ENCODE results near the gene MYBBP1A. TPM values are rescaled to one million over a fixed set of nuclear protein-coding genes. Genes with fewer than 3 reads are reported as not detected.

The MYBBP1A gene
- total and polyA plus RNA-seq, 9 of the 15 experiments (the other 6 are each of a cell fraction or from before 2014, with no cell fraction given): 2.0 to 114 (median 47.2) TPM

DNA sequence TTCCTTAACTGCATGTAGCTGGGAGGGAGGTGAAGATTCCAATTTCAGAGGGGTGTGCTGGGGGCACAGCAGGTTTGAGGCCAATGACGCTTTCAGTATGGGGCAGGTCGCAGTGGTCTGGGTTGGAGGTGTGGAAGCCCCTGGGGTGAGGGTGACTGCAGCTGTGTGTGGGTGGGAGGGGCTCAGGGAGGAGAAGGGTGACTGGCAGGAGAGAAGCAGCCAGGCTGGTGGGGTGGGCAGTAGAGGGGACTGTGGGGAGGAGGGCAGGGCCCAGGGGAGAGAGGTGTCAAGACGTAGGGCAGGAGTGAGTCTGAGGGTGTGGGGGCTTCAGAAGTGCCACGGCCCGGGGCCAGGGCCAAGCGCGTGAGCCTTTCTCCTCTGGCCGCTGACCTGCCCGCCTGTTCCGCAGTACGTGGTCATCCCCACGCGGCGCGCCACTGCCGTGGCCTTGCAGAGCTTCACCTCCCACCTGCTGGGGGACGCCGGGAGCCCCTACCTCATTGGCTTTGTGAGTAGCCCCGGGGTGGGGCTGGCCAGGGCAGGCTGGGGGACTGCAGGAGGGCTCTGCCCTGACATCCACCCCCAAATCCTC is 19.4 kb downstream of the MYBBP1A start:
- TF ChIP-seq HDAC2 (IDR thresholded peaks at IDR 0.05) (no peak), POLR2G (IDR thresholded peaks at IDR 0.05; ENCODE audit: low read depth, low read length) (peak; percentile 68), ZNF263 (CRISPR knock-in tag; IDR thresholded peaks at IDR 0.05; ENCODE audit: borderline replicate concordance) (0 out of 2 replicates have a peak, but pooled peaks have one; percentile 52)
- H3K79me2 ChIP-seq (ENCODE audit: control insufficient read depth, insufficient read depth, low read length): no peaks in the 10 kb centered on the region
- no peak overlapping the region for H3K27ac ChIP-seq (ENCODE audit: extremely low read depth, low read depth, low read length)
- 10% methylated on average over 17 of the region's 19 CpGs for WGBS (ENCODE audit: insufficient coverage, low coverage, missing lambda C conversion rate)
- FAIRE-seq (no peak), DNase-seq (ENCODE audit: extremely low read depth in 1 of 4, low spot score in 3 of 4) (peak in 2 of 4 experiments; percentile 28 to 38), ATAC-seq (peak; percentile 19)
- no peak overlapping the region for H3K4me3 ChIP-seq
- peaks cover 0 to 61% of the 10 kb centered on the region in 2 experiments; a peak in 3 of 5 replicates for H3K4me1 ChIP-seq (replicated peaks in 1 of 2; ENCODE audit: control insufficient read depth in 2 of 2, insufficient read depth in 2 of 2, low read length in 2 of 2)
- intact Hi-C loops (cut with micrococcal nuclease): no loop called here
- POLR2A ChIA-PET: interaction anchor here (0.6 kb wide), 1 partner anchor 367 kb away, joined by 3 read pairs; no protein-coding TSS in a partner anchor
- H3K4me2 ChIP-seq (ENCODE audit: insufficient read depth, low read length): no peak overlapping the region
- peaks cover 0 to 11% of the 10 kb centered on the region in 2 experiments; a peak in 3 of 5 replicates for H3K27me3 ChIP-seq (ENCODE audit: control insufficient read depth in 2 of 2, insufficient read depth in 2 of 2, low read length in 2 of 2)
- H3K9ac ChIP-seq (ENCODE audit: insufficient read depth in 1 of 2, low read depth in 2 of 2, low read length in 2 of 2): peak overlapping the region in 1 of 2 experiments; percentile 79; a peak in 2 of 4 replicates
- no TSS peak for BruUV-seq (replicated peaks)
- H2AFZ ChIP-seq (ENCODE audit: low read depth, low read length): no peak overlapping the region
- CTCF ChIA-PET (ENCODE audit: low intra/inter-chr PET ratio): no interaction called here
- no peaks in the 10 kb centered on the region for H3K9me3 ChIP-seq (replicated peaks; ENCODE audit: control insufficient read depth, insufficient read depth, low read depth, low read length)
- H3K36me3 ChIP-seq (ENCODE audit: control insufficient read depth, insufficient read depth, low read length): peaks cover 36% of the 10 kb centered on the region; the same call in 1 of the 3 replicates
- in situ Hi-C loops (cut with MboI): no loop called here
- H3K9me1 ChIP-seq (ENCODE audit: control insufficient read depth, insufficient read depth, low read length): no peaks in the 10 kb centered on the region
- H4K20me1 ChIP-seq (replicated peaks; ENCODE audit: control insufficient read depth, insufficient read depth, low read length): peaks cover 4% of the 10 kb centered on the region; the same call in 1 of the 2 replicates

All from K562 (cell line).